Measurements from ENCODE around the gene GATB. TPM values are rescaled to one million over a fixed set of nuclear protein-coding genes. Genes with fewer than 3 reads are reported as not detected.

The GATB gene
- total and polyA plus RNA-seq, 10 of the 15 experiments (the other 5 are each of a cell fraction or from before 2014, with no cell fraction given): 20.5 to 37.3 (median 30.5) TPM

DNA sequence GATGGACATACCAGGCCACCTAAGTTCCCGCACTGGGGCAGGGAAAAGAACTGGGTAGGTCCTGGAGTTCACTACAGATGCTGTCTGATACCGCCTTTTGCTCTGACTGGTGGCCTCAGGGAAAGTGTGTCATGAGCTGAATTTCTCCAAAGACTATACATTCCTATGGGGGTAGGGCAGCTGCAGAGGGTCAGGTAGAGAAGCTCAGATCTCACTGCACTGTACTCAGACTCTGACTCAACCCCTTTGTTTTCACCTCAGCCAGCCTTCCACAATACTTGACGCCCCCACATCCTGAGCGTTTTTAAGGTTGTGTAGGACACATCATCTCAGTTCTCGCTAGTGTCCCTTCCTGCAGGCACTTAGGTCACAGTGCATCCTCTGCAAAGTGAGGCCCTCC is 7.8 kb downstream of the GATB start:
- no peak for TF ChIP-seq IRF3 (IDR thresholded peaks at IDR 0.05)
- intact Hi-C loops (cut with micrococcal nuclease; ENCODE audit: unreplicated experiment): no loop called here
- no peak overlapping the region for H2AFZ ChIP-seq (ENCODE audit: control insufficient read depth, low read depth, low read length)
- no peak overlapping the region for H3K27ac ChIP-seq (ENCODE audit: control insufficient read depth, insufficient read depth)
- no peaks in the 10 kb centered on the region for H4K20me1 ChIP-seq (ENCODE audit: control insufficient read depth, insufficient read depth)
- FAIRE-seq: no peak
- H3K79me2 ChIP-seq (ENCODE audit: control insufficient read depth, insufficient read depth, low read length): no peaks in the 10 kb centered on the region
- no peak for DNase-seq (ENCODE audit: low read depth, low spot score)
- no TSS peak for BruUV-seq (replicated peaks)
- ATAC-seq: no peak
- no peak overlapping the region for H3K9ac ChIP-seq (ENCODE audit: control insufficient read depth, insufficient read depth, low read length)
- H3K9me3 ChIP-seq (replicated peaks; ENCODE audit: control insufficient read depth, insufficient read depth, low read length): no peaks in the 10 kb centered on the region
- CTCF ChIA-PET: no interaction called here
- POLR2A ChIA-PET: no interaction called here
- in situ Hi-C loops (cut with MboI): no loop called here
- H3K27me3 ChIP-seq (replicated peaks in 1 of 2; ENCODE audit: control insufficient read depth in 2 of 2, insufficient read depth in 2 of 2, low read length in 1 of 2): no peaks in the 10 kb centered on the region
- H3K36me3 ChIP-seq (ENCODE audit: control insufficient read depth in 2 of 2, insufficient read depth in 2 of 2, low read length in 1 of 2): no peaks in the 10 kb centered on the region; a peak in 1 of 4 replicates
- H3K4me3 ChIP-seq: no peak overlapping the region
- 89% methylated on average over 5 of the region's 5 CpGs for WGBS (ENCODE audit: insufficient coverage, insufficient replicate concordance, low lambda C conversion rate, missing lambda C conversion rate)
- SMC1A ChIA-PET (ENCODE audit: uncharacterized antibody, unreplicated experiment): interaction anchor here (0.9 to 1.6 kb wide), 3 partner anchors 8 to 10 kb away, joined by 3 to 4 read pairs (median 3); partner anchors contain the start of gene GATB
- H3K4me2 ChIP-seq (ENCODE audit: control insufficient read depth, insufficient read depth): no peak overlapping the region
- H3K4me1 ChIP-seq (ENCODE audit: control insufficient read depth, insufficient read depth, low read length): no peaks in the 10 kb centered on the region
- RAD21 ChIA-PET (ENCODE audit: unreplicated experiment): no interaction called here

DNA sequence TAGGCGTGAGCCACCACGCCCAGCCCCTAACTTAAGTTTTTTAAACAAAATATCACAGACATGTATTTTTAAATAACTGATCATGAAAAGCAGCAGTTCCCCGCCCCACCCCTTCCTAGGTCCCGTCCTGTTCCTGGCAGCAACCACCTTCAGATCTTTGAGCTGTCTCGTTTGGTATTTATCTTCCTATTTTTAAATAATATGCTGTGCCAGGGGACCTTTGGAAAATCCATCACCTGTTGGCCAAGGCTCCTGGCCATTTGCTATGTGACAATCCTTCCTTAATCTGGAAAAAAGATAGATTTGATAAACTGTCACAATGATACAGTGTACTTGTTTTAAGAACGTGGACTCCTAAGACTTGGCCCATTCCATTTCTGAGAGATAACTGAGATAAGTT is 10.7 kb downstream of the GATB start:
- Histone ChIP-seq H4K20me1 (ENCODE audit: control insufficient read depth, insufficient read depth) (no peaks in the 10 kb centered on the region), H3K79me2 (ENCODE audit: control insufficient read depth, insufficient read depth, low read length) (no peaks in the 10 kb centered on the region), H2AFZ (ENCODE audit: control insufficient read depth, low read depth, low read length) (no peak overlapping the region), H3K27ac (ENCODE audit: control insufficient read depth, insufficient read depth) (no peak overlapping the region), H3K4me1 (ENCODE audit: control insufficient read depth, insufficient read depth, low read length) (no peaks in the 10 kb centered on the region), H3K4me3 (no peak overlapping the region), H3K9me3 (replicated peaks; ENCODE audit: control insufficient read depth, insufficient read depth, low read length) (no peaks in the 10 kb centered on the region; the same call in 2 of the 3 replicates), H3K27me3 (replicated peaks in 1 of 2; ENCODE audit: control insufficient read depth in 2 of 2, insufficient read depth in 2 of 2, low read length in 1 of 2) (no peaks in the 10 kb centered on the region), H3K9ac (ENCODE audit: control insufficient read depth, insufficient read depth, low read length) (no peak overlapping the region), H3K36me3 (ENCODE audit: control insufficient read depth in 2 of 2, insufficient read depth in 2 of 2, low read length in 1 of 2) (no peaks in the 10 kb centered on the region; a peak in 1 of 4 replicates), H3K4me2 (ENCODE audit: control insufficient read depth, insufficient read depth) (no peak overlapping the region)
- ChIA-PET RAD21 (ENCODE audit: unreplicated experiment) (no interaction called here), POLR2A (interaction anchor here (0.5 kb wide), 1 partner anchor 801 kb away, joined by 3 read pairs; no protein-coding TSS in a partner anchor), CTCF (interaction anchor here (1.2 kb wide), 1 partner anchor 10 kb away, joined by 3 read pairs; no protein-coding TSS in a partner anchor), SMC1A (ENCODE audit: uncharacterized antibody, unreplicated experiment) (interaction anchor here (1.2 kb wide), 1 partner anchor 10 kb away, joined by 3 read pairs; the partner anchor contains the start of gene GATB)
- intact Hi-C loops (cut with micrococcal nuclease; ENCODE audit: unreplicated experiment) (no loop called here), in situ Hi-C loops (cut with MboI) (no loop called here)
- no peak for DNase-seq (ENCODE audit: low read depth, low spot score)
- no peak for ATAC-seq
- no peak for TF ChIP-seq NRF1 (conservative IDR thresholded peaks at IDR 0.05; ENCODE audit: low read depth, low read length)
- no peak for TF ChIP-seq NR2C2 (IDR thresholded peaks at IDR 0.05; ENCODE audit: borderline replicate concordance, control insufficient read depth, insufficient read length, low read depth)
- TF ChIP-seq, protein P1, sequence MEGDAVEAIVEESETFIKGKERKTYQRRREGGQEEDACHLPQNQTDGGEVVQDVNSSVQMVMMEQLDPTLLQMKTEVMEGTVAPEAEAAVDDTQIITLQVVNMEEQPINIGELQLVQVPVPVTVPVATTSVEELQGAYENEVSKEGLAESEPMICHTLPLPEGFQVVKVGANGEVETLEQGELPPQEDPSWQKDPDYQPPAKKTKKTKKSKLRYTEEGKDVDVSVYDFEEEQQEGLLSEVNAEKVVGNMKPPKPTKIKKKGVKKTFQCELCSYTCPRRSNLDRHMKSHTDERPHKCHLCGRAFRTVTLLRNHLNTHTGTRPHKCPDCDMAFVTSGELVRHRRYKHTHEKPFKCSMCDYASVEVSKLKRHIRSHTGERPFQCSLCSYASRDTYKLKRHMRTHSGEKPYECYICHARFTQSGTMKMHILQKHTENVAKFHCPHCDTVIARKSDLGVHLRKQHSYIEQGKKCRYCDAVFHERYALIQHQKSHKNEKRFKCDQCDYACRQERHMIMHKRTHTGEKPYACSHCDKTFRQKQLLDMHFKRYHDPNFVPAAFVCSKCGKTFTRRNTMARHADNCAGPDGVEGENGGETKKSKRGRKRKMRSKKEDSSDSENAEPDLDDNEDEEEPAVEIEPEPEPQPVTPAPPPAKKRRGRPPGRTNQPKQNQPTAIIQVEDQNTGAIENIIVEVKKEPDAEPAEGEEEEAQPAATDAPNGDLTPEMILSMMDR (IDR thresholded peaks at IDR 0.05 in 2 of 3, conservative IDR thresholded peaks at IDR 0.05 in 1 of 3; ENCODE audit: control insufficient read depth in 2 of 3, extremely low read depth in 1 of 3, insufficient read depth in 1 of 3, low read depth in 3 of 3, low read length in 3 of 3): no peak
- no peak for TF ChIP-seq GABPA (IDR thresholded peaks at IDR 0.05; ENCODE audit: low read depth)
- TF ChIP-seq, protein P2, sequence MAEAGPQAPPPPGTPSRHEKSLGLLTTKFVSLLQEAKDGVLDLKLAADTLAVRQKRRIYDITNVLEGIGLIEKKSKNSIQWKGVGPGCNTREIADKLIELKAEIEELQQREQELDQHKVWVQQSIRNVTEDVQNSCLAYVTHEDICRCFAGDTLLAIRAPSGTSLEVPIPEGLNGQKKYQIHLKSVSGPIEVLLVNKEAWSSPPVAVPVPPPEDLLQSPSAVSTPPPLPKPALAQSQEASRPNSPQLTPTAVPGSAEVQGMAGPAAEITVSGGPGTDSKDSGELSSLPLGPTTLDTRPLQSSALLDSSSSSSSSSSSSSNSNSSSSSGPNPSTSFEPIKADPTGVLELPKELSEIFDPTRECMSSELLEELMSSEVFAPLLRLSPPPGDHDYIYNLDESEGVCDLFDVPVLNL (IDR thresholded peaks at IDR 0.05; ENCODE audit: low read depth, low read length): no peak
- TF ChIP-seq, protein P3, sequence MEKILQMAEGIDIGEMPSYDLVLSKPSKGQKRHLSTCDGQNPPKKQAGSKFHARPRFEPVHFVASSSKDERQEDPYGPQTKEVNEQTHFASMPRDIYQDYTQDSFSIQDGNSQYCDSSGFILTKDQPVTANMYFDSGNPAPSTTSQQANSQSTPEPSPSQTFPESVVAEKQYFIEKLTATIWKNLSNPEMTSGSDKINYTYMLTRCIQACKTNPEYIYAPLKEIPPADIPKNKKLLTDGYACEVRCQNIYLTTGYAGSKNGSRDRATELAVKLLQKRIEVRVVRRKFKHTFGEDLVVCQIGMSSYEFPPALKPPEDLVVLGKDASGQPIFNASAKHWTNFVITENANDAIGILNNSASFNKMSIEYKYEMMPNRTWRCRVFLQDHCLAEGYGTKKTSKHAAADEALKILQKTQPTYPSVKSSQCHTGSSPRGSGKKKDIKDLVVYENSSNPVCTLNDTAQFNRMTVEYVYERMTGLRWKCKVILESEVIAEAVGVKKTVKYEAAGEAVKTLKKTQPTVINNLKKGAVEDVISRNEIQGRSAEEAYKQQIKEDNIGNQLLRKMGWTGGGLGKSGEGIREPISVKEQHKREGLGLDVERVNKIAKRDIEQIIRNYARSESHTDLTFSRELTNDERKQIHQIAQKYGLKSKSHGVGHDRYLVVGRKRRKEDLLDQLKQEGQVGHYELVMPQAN (conservative IDR thresholded peaks at IDR 0.05): no peak
- no peak for FAIRE-seq
- no TSS peak for BruUV-seq (replicated peaks)
- 71% methylated on average over 6 of the region's 6 CpGs for WGBS (ENCODE audit: insufficient coverage, insufficient replicate concordance, low lambda C conversion rate, missing lambda C conversion rate)

All from GM12878 (cell line).